ENCODE measurements around the gene SBNO2. TPM values are rescaled to one million over a fixed set of nuclear protein-coding genes. Genes with fewer than 3 reads are reported as not detected.

Gene SBNO2
- total and polyA plus RNA-seq, 9 of the 15 experiments (the other 6 are each of a cell fraction or from before 2014, with no cell fraction given), result 0.01 to 46.2 (median 6.7) TPM

DNA sequence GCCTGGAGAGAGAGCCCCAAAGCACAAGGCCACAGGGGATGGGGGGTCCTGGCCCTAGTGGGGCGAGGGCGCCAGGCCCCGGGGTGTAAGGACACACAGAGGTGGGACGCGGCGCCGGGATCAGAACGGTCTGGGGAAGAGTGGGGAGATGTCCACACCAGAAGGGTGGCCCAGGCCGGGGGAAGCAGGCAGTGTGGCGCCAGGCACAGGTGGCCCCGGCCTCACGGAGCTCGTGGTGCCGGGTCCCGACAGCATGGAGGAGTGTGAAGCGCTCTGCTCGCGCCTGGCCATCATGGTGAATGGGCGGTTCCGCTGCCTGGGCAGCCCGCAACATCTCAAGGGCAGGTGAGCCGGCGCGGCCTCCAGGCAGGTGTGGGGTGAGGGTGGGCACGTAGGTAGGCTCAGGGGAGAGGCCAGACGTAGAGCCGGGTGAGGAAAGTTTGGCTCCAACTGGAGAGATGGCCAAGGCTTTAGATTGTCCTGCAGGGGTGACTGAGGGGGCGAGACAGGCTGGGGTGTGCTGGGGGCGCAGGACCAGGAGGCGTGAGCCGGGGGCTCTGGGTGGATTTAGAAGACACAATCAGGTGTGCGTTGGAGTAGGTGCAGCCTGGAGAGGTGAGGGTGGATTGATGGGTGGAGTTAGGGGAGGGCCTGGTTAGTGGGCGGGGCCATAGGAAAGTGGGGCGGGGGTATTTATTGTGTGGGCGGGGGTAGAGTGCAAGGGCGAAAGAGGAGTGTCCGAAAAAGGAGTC lies 110.0 kb downstream of the SBNO2 start (continued):
- TF ChIP-seq ZNF277 (CRISPR knock-in tag; IDR thresholded peaks at IDR 0.05; ENCODE audit: borderline replicate concordance) (no peak), FIP1L1 (IDR thresholded peaks at IDR 0.05; ENCODE audit: low read depth, low read length, poor library complexity, severe bottlenecking) (peak; percentile 66), NFYB (IDR thresholded peaks at IDR 0.05; ENCODE audit: extremely low read depth, insufficient read length) (no peak), GABPB2 (CRISPR knock-in tag; conservative IDR thresholded peaks at IDR 0.05) (no peak), ZEB2 (IDR thresholded peaks at IDR 0.05) (no peak), HOXB6 (CRISPR knock-in tag; IDR thresholded peaks at IDR 0.05; ENCODE audit: borderline replicate concordance) (no peak), ZBTB33 (CRISPR knock-in tag; IDR thresholded peaks at IDR 0.05) (peak; percentile 61)
- TF ChIP-seq, protein P1, sequence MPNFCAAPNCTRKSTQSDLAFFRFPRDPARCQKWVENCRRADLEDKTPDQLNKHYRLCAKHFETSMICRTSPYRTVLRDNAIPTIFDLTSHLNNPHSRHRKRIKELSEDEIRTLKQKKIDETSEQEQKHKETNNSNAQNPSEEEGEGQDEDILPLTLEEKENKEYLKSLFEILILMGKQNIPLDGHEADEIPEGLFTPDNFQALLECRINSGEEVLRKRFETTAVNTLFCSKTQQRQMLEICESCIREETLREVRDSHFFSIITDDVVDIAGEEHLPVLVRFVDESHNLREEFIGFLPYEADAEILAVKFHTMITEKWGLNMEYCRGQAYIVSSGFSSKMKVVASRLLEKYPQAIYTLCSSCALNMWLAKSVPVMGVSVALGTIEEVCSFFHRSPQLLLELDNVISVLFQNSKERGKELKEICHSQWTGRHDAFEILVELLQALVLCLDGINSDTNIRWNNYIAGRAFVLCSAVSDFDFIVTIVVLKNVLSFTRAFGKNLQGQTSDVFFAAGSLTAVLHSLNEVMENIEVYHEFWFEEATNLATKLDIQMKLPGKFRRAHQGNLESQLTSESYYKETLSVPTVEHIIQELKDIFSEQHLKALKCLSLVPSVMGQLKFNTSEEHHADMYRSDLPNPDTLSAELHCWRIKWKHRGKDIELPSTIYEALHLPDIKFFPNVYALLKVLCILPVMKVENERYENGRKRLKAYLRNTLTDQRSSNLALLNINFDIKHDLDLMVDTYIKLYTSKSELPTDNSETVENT (CRISPR knock-in tag; IDR thresholded peaks at IDR 0.05), result no peak
- TF ChIP-seq, protein P2, sequence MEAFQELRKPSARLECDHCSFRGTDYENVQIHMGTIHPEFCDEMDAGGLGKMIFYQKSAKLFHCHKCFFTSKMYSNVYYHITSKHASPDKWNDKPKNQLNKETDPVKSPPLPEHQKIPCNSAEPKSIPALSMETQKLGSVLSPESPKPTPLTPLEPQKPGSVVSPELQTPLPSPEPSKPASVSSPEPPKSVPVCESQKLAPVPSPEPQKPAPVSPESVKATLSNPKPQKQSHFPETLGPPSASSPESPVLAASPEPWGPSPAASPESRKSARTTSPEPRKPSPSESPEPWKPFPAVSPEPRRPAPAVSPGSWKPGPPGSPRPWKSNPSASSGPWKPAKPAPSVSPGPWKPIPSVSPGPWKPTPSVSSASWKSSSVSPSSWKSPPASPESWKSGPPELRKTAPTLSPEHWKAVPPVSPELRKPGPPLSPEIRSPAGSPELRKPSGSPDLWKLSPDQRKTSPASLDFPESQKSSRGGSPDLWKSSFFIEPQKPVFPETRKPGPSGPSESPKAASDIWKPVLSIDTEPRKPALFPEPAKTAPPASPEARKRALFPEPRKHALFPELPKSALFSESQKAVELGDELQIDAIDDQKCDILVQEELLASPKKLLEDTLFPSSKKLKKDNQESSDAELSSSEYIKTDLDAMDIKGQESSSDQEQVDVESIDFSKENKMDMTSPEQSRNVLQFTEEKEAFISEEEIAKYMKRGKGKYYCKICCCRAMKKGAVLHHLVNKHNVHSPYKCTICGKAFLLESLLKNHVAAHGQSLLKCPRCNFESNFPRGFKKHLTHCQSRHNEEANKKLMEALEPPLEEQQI (IDR thresholded peaks at IDR 0.05), result no peak
